D721Med (cell line): ENCODE results near the gene MAN1C1.

Experiments
- DNase-seq: peaks from one replicate; pipeline ENCODE4 v3.0.0; 2011; ENCODE audit warnings: low spot score; ENCODE audit not compliant: insufficient read length
- FAIRE-seq: peaks from 2 replicates; lab custom pipeline; 2011; peaks lifted over from hg19 to GRCh38; lab: Jason Lieb, UNC
- TF ChIP-seq, protein P1 (sequence below): IDR thresholded peaks from 2 replicates; pipeline ENCODE4 v1.5.1; 2012; ENCODE audit warnings: mild to moderate bottlenecking, control low read depth; ENCODE audit not compliant: insufficient read depth; ENCODE audit errors: missing control alignments

The MAN1C1 gene

DNA sequence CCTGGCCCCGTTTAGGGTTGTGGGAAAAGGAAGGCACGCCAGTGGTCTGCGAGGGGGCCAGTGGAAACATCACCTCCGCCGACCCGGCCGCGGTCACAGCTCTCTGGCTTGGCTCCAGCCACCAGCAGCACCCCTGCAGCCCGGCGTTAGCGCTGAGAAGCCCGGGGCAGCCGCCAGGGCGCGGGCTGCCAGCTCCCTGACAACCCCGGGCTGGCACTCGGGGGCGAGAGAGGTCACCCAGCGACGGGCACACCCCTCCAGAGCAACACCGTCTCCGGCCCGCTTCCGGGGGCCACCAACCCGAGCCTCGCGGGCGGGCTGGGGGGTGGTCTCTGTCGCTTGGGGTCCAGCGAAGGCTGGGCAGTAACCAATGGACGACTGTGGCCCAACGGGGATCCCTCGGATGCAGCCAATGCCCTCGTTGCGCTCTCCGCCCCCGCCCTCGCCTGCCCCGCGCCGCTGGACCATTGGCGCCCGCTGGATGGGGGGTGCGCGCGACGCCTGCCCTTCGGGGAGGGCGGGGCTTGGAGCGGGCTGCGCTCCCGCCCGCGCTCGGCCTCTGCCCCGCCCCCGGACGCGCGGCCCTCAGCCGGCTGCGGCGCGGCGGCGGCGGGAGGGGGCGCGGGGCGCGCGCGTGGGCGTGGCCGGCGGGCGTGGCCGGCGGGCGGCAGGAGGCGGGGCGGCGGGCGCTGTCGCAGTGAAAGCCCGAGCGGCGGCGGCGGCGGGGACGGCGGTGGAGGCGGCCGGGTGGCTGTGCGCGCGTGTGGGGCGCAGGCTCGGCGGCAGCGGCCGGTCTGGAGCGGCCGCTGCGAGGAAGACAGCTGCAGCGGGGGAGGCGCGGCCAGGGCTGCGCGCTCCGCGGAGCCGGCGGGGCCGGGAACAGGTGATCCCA lies at the start of gene MAN1C1:
MAN1C1 (plus strand) TSS at position 697 of the 892 bp plus-strand sequence. CDS start 1,007 bp downstream, outside the sequence.
- TF ChIP-seq, protein P1, sequence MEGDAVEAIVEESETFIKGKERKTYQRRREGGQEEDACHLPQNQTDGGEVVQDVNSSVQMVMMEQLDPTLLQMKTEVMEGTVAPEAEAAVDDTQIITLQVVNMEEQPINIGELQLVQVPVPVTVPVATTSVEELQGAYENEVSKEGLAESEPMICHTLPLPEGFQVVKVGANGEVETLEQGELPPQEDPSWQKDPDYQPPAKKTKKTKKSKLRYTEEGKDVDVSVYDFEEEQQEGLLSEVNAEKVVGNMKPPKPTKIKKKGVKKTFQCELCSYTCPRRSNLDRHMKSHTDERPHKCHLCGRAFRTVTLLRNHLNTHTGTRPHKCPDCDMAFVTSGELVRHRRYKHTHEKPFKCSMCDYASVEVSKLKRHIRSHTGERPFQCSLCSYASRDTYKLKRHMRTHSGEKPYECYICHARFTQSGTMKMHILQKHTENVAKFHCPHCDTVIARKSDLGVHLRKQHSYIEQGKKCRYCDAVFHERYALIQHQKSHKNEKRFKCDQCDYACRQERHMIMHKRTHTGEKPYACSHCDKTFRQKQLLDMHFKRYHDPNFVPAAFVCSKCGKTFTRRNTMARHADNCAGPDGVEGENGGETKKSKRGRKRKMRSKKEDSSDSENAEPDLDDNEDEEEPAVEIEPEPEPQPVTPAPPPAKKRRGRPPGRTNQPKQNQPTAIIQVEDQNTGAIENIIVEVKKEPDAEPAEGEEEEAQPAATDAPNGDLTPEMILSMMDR: no peak
- FAIRE-seq: no peak
- DNase-seq: peak; percentile 62

DNA sequence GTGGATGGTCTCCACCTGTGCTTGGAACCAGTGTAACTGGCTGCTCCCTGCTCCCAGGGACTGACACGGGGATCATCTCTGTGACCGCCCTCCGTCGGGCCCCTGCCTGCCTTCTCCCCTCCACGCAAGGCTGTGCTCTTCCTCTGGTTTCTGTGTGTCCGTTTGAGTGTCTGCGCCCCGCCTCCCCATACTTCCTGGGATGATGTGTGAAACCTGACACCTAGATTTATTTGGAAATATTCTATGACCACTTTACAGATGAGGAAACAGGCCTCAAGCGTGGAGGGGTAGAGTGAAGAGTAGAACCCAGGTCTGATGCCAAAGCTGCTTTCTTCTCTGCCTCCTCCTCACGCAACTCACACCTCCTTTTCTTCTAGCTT lies 48.9 kb upstream of the MAN1C1 start:
- no peak for DNase-seq
- no peak for FAIRE-seq

DNA sequence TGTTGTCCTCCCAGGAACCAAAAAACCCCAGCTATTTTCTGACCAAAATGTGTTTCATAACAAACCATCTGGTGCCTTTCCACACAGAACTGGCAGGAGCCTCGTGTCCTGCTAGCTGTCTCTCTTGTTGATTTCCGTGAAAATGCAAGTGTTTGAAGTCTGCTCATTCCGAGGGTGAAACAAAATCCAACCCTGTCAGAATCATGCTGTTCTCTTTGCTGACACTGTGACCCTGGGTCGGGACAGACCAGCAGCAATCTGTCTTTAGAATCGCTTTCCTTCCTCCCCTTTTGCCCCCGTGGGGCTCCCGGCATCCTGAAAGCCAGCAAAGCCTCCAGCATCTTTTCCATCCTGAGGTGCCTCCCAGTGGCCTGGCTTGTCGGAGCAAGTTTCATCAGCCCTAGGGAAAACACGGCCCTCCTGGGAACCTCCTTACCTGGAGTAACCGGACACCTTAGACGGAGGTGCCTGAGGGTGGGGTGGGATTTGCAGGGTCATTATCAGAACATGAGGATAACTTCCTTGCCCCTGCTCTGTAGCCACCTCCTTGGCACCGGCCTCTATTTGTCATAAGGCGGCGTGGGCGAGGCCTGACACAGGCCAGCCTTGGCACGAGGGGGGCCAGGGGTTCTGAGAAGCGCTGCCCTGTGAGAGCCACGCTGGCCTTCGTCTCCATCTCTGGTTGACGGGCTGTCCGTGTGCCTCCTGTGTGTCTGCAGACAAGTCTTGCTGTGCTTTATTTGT lies 48.3 kb upstream of the MAN1C1 start:
- FAIRE-seq: no peak
- no peak for DNase-seq

More for the DNA sequence above, 48.9 kb upstream of the MAN1C1 start:
- TF ChIP-seq, protein P1: no peak

DNA sequence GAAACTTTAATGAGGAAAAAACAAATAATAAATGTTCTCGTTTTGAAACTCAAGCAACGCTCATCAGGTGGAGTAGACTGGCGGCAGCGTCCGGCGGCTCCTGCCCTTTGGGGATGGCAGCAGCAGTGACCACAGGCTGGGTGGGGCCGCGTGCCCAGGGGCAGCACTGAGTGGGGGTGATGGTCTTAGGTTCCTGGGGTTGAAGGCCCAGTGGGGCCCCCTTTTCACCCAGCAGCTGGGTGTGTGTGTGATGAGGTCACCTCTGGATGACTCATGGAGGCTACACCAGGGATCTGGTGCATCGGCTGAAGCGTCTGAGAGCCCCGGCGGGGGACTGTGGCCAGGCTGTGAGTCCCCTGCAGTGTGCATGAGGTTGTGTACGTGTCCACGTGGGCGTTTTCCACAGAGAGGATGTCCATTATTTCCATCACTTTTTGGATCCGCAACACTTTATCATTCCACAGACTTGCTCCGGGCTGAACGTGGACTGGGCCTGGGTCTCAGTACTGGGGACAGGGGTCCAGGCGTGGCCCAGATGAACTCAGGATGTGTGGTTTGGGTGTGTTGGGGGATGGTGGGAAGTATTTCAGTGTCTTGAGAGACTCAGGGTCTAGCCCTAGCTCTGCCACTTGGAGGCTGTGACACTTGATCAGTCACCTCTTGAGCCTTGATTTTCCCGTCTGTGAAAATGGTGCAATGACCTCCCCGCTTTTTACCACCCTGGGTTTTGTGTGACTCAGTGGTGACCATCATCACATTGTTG lies 47.6 kb upstream of the MAN1C1 start:
- DNase-seq (no peak), FAIRE-seq (no peak)
- TF ChIP-seq, protein P1: no peak

More for the DNA sequence above, 48.3 kb upstream of the MAN1C1 start:
- TF ChIP-seq, protein P1: no peak

DNA sequence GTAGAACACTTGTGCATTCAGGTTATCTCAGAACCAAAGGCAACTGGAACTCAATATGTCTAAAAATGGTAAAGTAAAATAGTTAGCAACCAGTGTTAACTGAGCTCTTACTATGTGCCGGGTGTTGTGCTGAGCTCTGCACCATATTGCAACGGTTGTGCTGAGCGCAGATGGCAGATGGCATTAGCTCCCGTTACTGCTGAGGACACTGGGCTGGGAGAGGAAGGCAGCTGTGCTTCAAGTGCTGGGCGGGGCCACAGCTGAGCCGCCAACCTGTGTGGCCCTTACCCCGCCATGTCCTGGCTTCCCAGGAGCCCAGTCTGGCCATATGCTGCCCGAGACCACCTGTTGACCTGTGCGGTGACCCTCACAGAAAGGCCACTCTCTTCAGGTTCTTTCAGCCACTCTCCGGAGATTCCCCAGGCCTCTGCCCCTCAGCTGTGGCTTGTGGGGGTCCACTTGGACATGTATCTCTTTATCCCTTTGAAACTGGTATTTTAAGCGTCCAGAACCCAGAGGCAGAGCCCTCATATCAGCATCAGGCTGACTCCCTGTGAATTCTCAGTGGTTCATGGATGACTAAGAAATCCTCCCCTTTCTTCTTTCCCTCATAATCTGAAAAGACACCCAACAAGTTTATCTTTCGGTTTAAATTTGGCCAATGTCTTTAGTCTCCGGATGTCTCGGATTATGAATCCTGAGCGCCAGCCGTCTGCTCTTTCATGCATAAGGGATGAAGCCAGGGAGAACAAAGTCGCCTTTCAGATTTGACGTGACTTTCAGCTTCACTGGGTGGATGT lies 46.8 kb upstream of the MAN1C1 start:
- no peak for DNase-seq
- TF ChIP-seq, protein P1: no peak
- no peak for FAIRE-seq

DNA sequence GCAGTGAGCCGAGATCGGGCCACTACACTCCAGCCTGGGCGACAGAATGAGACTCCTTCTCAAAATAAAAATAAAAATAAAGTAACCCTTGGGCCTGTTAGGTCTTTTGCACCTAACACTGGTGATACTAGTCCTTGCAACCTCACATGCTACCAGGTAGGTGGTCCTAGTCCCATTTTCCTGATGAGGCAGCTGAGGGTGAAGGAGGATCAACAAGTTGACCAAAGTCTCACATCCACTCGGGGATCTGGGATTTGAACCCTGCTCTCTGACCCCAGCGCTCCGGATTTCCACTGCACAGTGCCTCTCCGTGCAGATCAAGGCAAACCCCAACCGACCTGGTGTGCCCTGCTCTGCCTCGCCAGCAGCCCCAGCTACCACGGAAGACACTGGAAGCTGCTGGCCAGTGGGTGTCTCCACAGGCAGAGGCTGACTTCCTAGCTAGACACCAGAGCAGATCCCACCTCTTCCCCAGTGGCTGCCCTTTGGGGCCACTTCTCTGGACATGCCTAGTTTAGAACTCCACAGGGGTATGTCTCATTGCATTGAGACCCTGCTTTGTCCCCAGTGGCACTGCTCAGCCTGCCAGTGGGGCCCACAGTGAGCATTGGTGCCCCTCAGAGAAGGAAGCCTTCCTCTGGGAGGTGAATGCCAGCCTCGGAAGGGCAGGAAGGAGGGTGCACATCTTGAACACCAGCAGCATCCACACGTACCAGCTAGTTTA lies 45.6 kb upstream of the MAN1C1 start:
- DNase-seq (no peak), FAIRE-seq (no peak)
- TF ChIP-seq, protein P1: no peak
